Hepatocyte (in vitro differentiated cells): Measurements from ENCODE around the gene FGGY.

Source experiments
- EZH2 ChIP-seq: fragments of 200-600 bp; sonication (generic); IDR thresholded peaks from 2 replicates; pipeline ENCODE4 v1.6.1; 2016; ENCODE audit warnings: antibody characterized with exemption, mild to moderate bottlenecking, borderline replicate concordance
- EZH2phosphoT487 ChIP-seq: fragments of 200-600 bp; sonication (generic); IDR thresholded peaks from one replicate; pipeline ENCODE4 v1.6.1; 2018; ENCODE audit warnings: antibody characterized with exemption, mild to moderate bottlenecking, low read depth, moderate library complexity; ENCODE audit not compliant: unreplicated experiment, severe bottlenecking
- TF ChIP-seq, protein P1 (sequence below): fragments of 200-600 bp; sonication (generic); IDR thresholded peaks from 2 replicates; pipeline ENCODE4 v1.5.1; 2016; ENCODE audit warnings: antibody characterized with exemption, mild to moderate bottlenecking; ENCODE audit not compliant: poor library complexity

DNA sequence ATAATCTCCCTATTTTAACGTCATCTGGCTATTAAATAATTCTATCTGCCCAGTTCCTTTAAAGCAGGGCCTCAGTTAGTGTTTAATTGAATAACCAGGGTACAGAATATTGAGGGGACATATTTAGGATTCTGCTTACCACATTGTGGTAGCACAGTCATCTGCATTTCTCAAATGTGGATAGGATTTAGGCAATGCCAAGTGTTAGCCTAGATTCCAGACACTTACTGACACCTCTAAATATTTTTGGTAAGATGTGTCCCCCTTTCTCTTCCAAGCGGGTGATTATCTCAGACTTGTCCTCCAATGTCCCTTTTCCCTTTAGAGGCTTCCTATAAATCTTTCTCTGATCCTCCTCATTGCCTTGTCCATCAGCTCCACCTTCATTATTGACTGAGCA, 357.1 kb downstream of the FGGY start:
- TF ChIP-seq, protein P1, sequence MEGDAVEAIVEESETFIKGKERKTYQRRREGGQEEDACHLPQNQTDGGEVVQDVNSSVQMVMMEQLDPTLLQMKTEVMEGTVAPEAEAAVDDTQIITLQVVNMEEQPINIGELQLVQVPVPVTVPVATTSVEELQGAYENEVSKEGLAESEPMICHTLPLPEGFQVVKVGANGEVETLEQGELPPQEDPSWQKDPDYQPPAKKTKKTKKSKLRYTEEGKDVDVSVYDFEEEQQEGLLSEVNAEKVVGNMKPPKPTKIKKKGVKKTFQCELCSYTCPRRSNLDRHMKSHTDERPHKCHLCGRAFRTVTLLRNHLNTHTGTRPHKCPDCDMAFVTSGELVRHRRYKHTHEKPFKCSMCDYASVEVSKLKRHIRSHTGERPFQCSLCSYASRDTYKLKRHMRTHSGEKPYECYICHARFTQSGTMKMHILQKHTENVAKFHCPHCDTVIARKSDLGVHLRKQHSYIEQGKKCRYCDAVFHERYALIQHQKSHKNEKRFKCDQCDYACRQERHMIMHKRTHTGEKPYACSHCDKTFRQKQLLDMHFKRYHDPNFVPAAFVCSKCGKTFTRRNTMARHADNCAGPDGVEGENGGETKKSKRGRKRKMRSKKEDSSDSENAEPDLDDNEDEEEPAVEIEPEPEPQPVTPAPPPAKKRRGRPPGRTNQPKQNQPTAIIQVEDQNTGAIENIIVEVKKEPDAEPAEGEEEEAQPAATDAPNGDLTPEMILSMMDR = no peak
- TF ChIP-seq EZH2phosphoT487 = no peak
- TF ChIP-seq EZH2 = no peak
